Tibial nerve (tissue), 3 donors: ENCODE measurements around the gene DLGAP3.
"Not testable (repeated sequence)": the region's sequence is repeated elsewhere in the genome, so short reads cannot be mapped to it uniquely, and the experiment has no call there.

Experiments
- CTCF ChIP-seq, 5 experiments: fragments of 200-600 bp in 3 of 5; fragments of 450-650 bp in 2 of 5; sonication (generic) in 3 of 5; IDR thresholded peaks; one replicate each; pipeline ENCODE4 v1.5.1; 2016 to 2019; ENCODE audit warnings: antibody characterized with exemption in 5 of 5, mild to moderate bottlenecking in 3 of 5, moderate library complexity in 2 of 5
- POLR2A ChIP-seq, 2 donors: fragments of 450-650 bp; IDR thresholded peaks; one replicate each; pipeline ENCODE4 v1.6.1; 2017; ENCODE audit warnings: antibody characterized with exemption in 2 of 2, mild to moderate bottlenecking in 2 of 2, moderate library complexity in 2 of 2

GRCh38 chr1:34947641-34948314 is 18.3 kb upstream of the DLGAP3 start:
- not testable (repeated sequence) for TF ChIP-seq CTCF, POLR2A (IDR thresholded peaks at IDR 0.05)
